Measurements from ENCODE around the gene GSTM2.

DNA sequence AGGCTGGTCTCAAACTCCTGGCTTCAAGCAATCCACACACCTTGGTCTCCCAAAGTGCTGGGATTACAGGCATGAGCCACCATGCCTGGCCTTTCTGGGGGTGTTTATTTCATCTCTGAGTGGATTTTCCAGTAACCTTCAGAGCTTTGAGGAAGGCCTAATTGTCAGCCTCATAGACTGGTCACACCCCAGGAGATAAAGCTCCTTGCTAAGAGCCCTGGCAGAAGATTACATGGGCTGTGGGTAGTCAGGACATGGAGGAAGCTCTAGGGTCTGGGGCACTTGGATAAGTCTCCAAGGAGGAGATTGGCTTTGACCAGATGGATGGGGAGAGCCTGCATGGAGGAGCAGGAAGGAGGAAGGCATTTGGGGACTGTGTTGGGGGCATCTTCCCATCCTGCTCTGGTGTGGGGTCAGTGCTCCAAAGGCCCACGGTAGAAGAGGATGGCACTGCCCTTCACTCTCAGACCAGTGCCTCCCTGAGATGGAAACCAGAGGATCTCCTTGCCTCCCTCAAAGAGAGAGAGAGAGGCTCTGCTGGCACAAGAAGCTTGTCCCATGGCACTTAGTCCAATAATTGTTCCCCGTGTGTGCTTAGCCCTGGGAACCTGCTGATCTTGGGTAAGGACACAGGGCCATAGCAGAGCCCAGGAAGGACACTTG lies 26.6 kb upstream of the GSTM2 start:
- TF ChIP-seq, protein P1, sequence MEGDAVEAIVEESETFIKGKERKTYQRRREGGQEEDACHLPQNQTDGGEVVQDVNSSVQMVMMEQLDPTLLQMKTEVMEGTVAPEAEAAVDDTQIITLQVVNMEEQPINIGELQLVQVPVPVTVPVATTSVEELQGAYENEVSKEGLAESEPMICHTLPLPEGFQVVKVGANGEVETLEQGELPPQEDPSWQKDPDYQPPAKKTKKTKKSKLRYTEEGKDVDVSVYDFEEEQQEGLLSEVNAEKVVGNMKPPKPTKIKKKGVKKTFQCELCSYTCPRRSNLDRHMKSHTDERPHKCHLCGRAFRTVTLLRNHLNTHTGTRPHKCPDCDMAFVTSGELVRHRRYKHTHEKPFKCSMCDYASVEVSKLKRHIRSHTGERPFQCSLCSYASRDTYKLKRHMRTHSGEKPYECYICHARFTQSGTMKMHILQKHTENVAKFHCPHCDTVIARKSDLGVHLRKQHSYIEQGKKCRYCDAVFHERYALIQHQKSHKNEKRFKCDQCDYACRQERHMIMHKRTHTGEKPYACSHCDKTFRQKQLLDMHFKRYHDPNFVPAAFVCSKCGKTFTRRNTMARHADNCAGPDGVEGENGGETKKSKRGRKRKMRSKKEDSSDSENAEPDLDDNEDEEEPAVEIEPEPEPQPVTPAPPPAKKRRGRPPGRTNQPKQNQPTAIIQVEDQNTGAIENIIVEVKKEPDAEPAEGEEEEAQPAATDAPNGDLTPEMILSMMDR (IDR thresholded peaks at IDR 0.05): no peak
- no peak for TF ChIP-seq POLR2AphosphoS5 (IDR thresholded peaks at IDR 0.05; ENCODE audit: low read depth, low read length)

Data from Panc1 (cell line).